Prostate gland (tissue), 2 donors: Measurements from ENCODE around the gene FAM168A.

ENCODE experiments used
- CTCF ChIP-seq, 4 experiments: fragments of 200-600 bp in 2 of 4; fragments of 450-650 bp in 2 of 4; sonication (generic) in 2 of 4; IDR thresholded peaks; 1 replicate in 3 of 4; 2 replicates in 1 of 4; pipeline ENCODE4 v1.5.1; 2016 to 2019; ENCODE audit warnings: antibody characterized with exemption in 4 of 4, mild to moderate bottlenecking in 2 of 4, moderate library complexity in 2 of 4
- POLR2AphosphoS5 ChIP-seq: sonication (generic); formaldehyde crosslinking; IDR thresholded peaks from one replicate; pipeline ENCODE4 v1.6.1; 2017; ENCODE audit warnings: antibody characterized with exemption

DNA sequence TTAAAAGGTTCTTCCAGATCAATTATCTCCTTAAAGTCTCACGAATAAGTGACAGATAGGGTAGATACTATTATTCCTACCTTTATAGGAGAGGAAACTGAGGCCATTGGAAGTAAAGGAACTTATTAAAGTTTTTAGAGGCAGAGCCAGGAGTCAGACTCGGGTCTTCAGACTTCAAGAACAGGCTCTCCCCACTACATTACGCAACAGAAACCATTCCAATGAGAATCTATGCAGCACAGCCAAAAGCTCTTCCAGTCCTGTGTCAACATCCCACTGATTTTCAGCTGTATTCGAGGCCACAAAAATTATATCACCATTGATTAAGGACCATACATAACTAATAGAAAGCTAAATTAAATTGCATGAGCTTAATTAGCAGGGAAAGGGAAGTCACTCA lies 144.3 kb downstream of the FAM168A start:
- no peak for TF ChIP-seq POLR2AphosphoS5
- no peak for TF ChIP-seq CTCF (IDR thresholded peaks at IDR 0.05)
